Activated naive CD8-positive, alpha-beta T cell (primary cell): Measurements from ENCODE around the gene ST8SIA2.
"Not testable (repeated sequence)": the region's sequence is repeated elsewhere in the genome, so short reads cannot be mapped to it uniquely, and the experiment has no call there.

Source experiments
- H3K27ac Mint-ChIP-seq: one replicate; pipeline ENCODE4 v1.8.0; 2021; ENCODE audit warnings: mixed read lengths
- H3K27me3 Mint-ChIP-seq: one replicate; pipeline ENCODE4 v1.8.0; 2021; ENCODE audit warnings: mixed read lengths
- H3K36me3 Mint-ChIP-seq: one replicate; pipeline ENCODE4 v1.8.0; 2021; ENCODE audit warnings: mixed read lengths
- H3K4me1 Mint-ChIP-seq: one replicate; pipeline ENCODE4 v1.8.0; 2021; ENCODE audit warnings: low read depth, mixed read lengths
- H3K4me3 Mint-ChIP-seq: one replicate; pipeline ENCODE4 v1.8.0; 2021; ENCODE audit warnings: mild to moderate bottlenecking, mixed read lengths
- H3K9me3 Mint-ChIP-seq: one replicate; pipeline ENCODE4 v1.8.0; 2021; ENCODE audit warnings: low read depth, mixed read lengths

ST8SIA2 gene

GRCh38 chr15:92473756-92474155, 80.1 kb downstream of the ST8SIA2 start:
- no peak overlapping the region for H3K27ac Mint-ChIP-seq
- no peaks in the 10 kb centered on the region for H3K9me3 Mint-ChIP-seq
- peaks cover 7% of the 10 kb centered on the region for H3K27me3 Mint-ChIP-seq
- no peaks in the 10 kb centered on the region for H3K4me1 Mint-ChIP-seq
- no peak overlapping the region for H3K4me3 Mint-ChIP-seq
- no peaks in the 10 kb centered on the region for H3K36me3 Mint-ChIP-seq

- not testable (repeated sequence) for H3K27ac Mint-ChIP-seq, H3K4me3 Mint-ChIP-seq, H3K9me3 Mint-ChIP-seq, H3K4me1 Mint-ChIP-seq, H3K36me3 Mint-ChIP-seq
- peaks cover 16% of the 10 kb centered on the region for H3K27me3 Mint-ChIP-seq
Measured at GRCh38 chr15:92479730-92480129, 86.0 kb downstream of the ST8SIA2 start.

- no peaks in the 10 kb centered on the region for H3K9me3 Mint-ChIP-seq
- no peaks in the 10 kb centered on the region for H3K4me1 Mint-ChIP-seq
- peaks cover 16% of the 10 kb centered on the region for H3K27me3 Mint-ChIP-seq
- no peak overlapping the region for H3K27ac Mint-ChIP-seq
- no peak overlapping the region for H3K4me3 Mint-ChIP-seq
- no peaks in the 10 kb centered on the region for H3K36me3 Mint-ChIP-seq
Measured at GRCh38 chr15:92480361-92480760, 86.7 kb downstream of the ST8SIA2 start.

- Mint-ChIP-seq H3K4me1 (no peaks in the 10 kb centered on the region), H3K4me3 (no peak overlapping the region), H3K9me3 (peaks cover 4% of the 10 kb centered on the region), H3K36me3 (no peaks in the 10 kb centered on the region), H3K27ac (no peak overlapping the region), H3K27me3 (peaks cover 8% of the 10 kb centered on the region)
Measured at GRCh38 chr15:92485441-92485840, 91.8 kb downstream of the ST8SIA2 start.

- H3K27me3 Mint-ChIP-seq: peaks cover 6% of the 10 kb centered on the region
- H3K36me3 Mint-ChIP-seq: no peaks in the 10 kb centered on the region
- no peak overlapping the region for H3K27ac Mint-ChIP-seq
- no peak overlapping the region for H3K4me3 Mint-ChIP-seq
- H3K4me1 Mint-ChIP-seq: no peaks in the 10 kb centered on the region
- H3K9me3 Mint-ChIP-seq: peaks cover 12% of the 10 kb centered on the region
Measured at GRCh38 chr15:92492551-92493115, 99.0 kb downstream of the ST8SIA2 start.

GRCh38 chr15:92494806-92495336, 101.2 kb downstream of the ST8SIA2 start:
- Mint-ChIP-seq H3K4me3 (no peak overlapping the region), H3K9me3 (peaks cover 12% of the 10 kb centered on the region), H3K4me1 (no peaks in the 10 kb centered on the region), H3K36me3 (no peaks in the 10 kb centered on the region), H3K27ac (no peak overlapping the region), H3K27me3 (peaks cover 9% of the 10 kb centered on the region)

- H3K4me1 Mint-ChIP-seq: no peaks in the 10 kb centered on the region
- H3K4me3 Mint-ChIP-seq: no peak overlapping the region
- peaks cover 7% of the 10 kb centered on the region for H3K9me3 Mint-ChIP-seq
- peaks cover 11% of the 10 kb centered on the region for H3K27me3 Mint-ChIP-seq
- no peaks in the 10 kb centered on the region for H3K36me3 Mint-ChIP-seq
- no peak overlapping the region for H3K27ac Mint-ChIP-seq
Measured at GRCh38 chr15:92495446-92495845, 101.8 kb downstream of the ST8SIA2 start.

GRCh38 chr15:92499731-92500530, 106.2 kb downstream of the ST8SIA2 start:
- Mint-ChIP-seq H3K4me3 (no peak overlapping the region), H3K27me3 (peaks cover 15% of the 10 kb centered on the region), H3K36me3 (no peaks in the 10 kb centered on the region), H3K27ac (no peak overlapping the region), H3K9me3 (no peaks in the 10 kb centered on the region), H3K4me1 (no peaks in the 10 kb centered on the region)

- H3K9me3 Mint-ChIP-seq: no peaks in the 10 kb centered on the region
- peaks cover 10% of the 10 kb centered on the region for H3K27me3 Mint-ChIP-seq
- no peaks in the 10 kb centered on the region for H3K36me3 Mint-ChIP-seq
- peaks cover 7% of the 10 kb centered on the region for H3K4me1 Mint-ChIP-seq
- no peak overlapping the region for H3K27ac Mint-ChIP-seq
- no peak overlapping the region for H3K4me3 Mint-ChIP-seq
Measured at GRCh38 chr15:92502336-92502735, 108.7 kb downstream of the ST8SIA2 start.

GRCh38 chr15:92502930-92503857, 109.5 kb downstream of the ST8SIA2 start:
- Mint-ChIP-seq H3K27ac (no peak overlapping the region), H3K4me3 (no peak overlapping the region), H3K27me3 (peaks cover 7% of the 10 kb centered on the region), H3K9me3 (peaks cover 3% of the 10 kb centered on the region), H3K36me3 (no peaks in the 10 kb centered on the region), H3K4me1 (peaks cover 7% of the 10 kb centered on the region)

GRCh38 chr15:92503889-92504288, 110.2 kb downstream of the ST8SIA2 start:
- Mint-ChIP-seq H3K4me1 (peaks cover 7% of the 10 kb centered on the region), H3K9me3 (peaks cover 5% of the 10 kb centered on the region), H3K36me3 (no peaks in the 10 kb centered on the region), H3K4me3 (no peak overlapping the region), H3K27ac (no peak overlapping the region), H3K27me3 (peaks cover 5% of the 10 kb centered on the region)

GRCh38 chr15:92505611-92506010, 111.9 kb downstream of the ST8SIA2 start:
- H3K4me1 Mint-ChIP-seq: peaks cover 7% of the 10 kb centered on the region
- no peak overlapping the region for H3K4me3 Mint-ChIP-seq
- no peak overlapping the region for H3K27ac Mint-ChIP-seq
- peaks cover 4% of the 10 kb centered on the region for H3K27me3 Mint-ChIP-seq
- no peaks in the 10 kb centered on the region for H3K36me3 Mint-ChIP-seq
- H3K9me3 Mint-ChIP-seq: peaks cover 5% of the 10 kb centered on the region

GRCh38 chr15:92506506-92506905, 112.8 kb downstream of the ST8SIA2 start:
- no peak overlapping the region for H3K4me3 Mint-ChIP-seq

GRCh38 chr15:92510163-92510882, 116.6 kb downstream of the ST8SIA2 start:
- Mint-ChIP-seq H3K27me3 (no peaks in the 10 kb centered on the region), H3K27ac (no peak overlapping the region)

More at GRCh38 chr15:92506506-92506905, 112.8 kb downstream of the ST8SIA2 start:
- Mint-ChIP-seq H3K27ac (no peak overlapping the region), H3K4me1 (peaks cover 7% of the 10 kb centered on the region), H3K9me3 (peaks cover 5% of the 10 kb centered on the region), H3K27me3 (no peaks in the 10 kb centered on the region), H3K36me3 (no peaks in the 10 kb centered on the region)

More at GRCh38 chr15:92510163-92510882, 116.6 kb downstream of the ST8SIA2 start:
- Mint-ChIP-seq H3K4me1 (peaks cover 7% of the 10 kb centered on the region), H3K4me3 (no peak overlapping the region), H3K36me3 (no peaks in the 10 kb centered on the region), H3K9me3 (peaks cover 5% of the 10 kb centered on the region)
